GM21390 (cell line): Measurements from ENCODE around the gene LRRC32.

Experiments used
- ATAC-seq: cut with Tn5 transposase; IDR thresholded peaks from one replicate; pipeline ENCODE4 v1.9.1; 2021; ENCODE audit not compliant: unreplicated experiment

Gene LRRC32

GRCh38 chr11:76664578-76665061 lies 5.9 kb downstream of the LRRC32 start:
- no peak for ATAC-seq

GRCh38 chr11:76663912-76664440 lies 6.6 kb downstream of the LRRC32 start:
- no peak for ATAC-seq

- no peak for ATAC-seq
These were observed 7.1 kb downstream of the LRRC32 start for GRCh38 chr11:76663486-76663810.

GRCh38 chr11:76662656-76663485 lies 7.7 kb downstream of the LRRC32 start:
- no peak for ATAC-seq

GRCh38 chr11:76661834-76662434 lies 8.6 kb downstream of the LRRC32 start:
- ATAC-seq, result no peak

- no peak for ATAC-seq
These were observed 9.2 kb downstream of the LRRC32 start for GRCh38 chr11:76661306-76661751.

- no peak for ATAC-seq
These were observed 9.8 kb downstream of the LRRC32 start for GRCh38 chr11:76660533-76661305.

- ATAC-seq, result no peak
These were observed 10.6 kb downstream of the LRRC32 start for GRCh38 chr11:76659672-76660532.

GRCh38 chr11:76658651-76659650 lies 11.6 kb downstream of the LRRC32 start:
- ATAC-seq, result no peak

GRCh38 chr11:76658231-76658630 lies 12.3 kb downstream of the LRRC32 start:
- no peak for ATAC-seq

GRCh38 chr11:76657187-76658170 lies 13.1 kb downstream of the LRRC32 start:
- ATAC-seq, result no peak

- no peak for ATAC-seq
These were observed 13.9 kb downstream of the LRRC32 start for GRCh38 chr11:76656571-76657081.

GRCh38 chr11:76656050-76656531 lies 14.5 kb downstream of the LRRC32 start:
- no peak for ATAC-seq

- ATAC-seq, result no peak
These were observed 15.0 kb downstream of the LRRC32 start for GRCh38 chr11:76655501-76656049.

GRCh38 chr11:76654980-76655379 lies 15.6 kb downstream of the LRRC32 start:
- ATAC-seq, result no peak

- no peak for ATAC-seq
These were observed 16.2 kb downstream of the LRRC32 start for GRCh38 chr11:76654298-76654851.

GRCh38 chr11:76653674-76654284 lies 16.8 kb downstream of the LRRC32 start:
- no peak for ATAC-seq
